A673 (cell line): ENCODE results near the gene MEF2C. TPM values are rescaled to one million over a fixed set of nuclear protein-coding genes. Genes with fewer than 3 reads are reported as not detected.

Experiments used
- BruUV-seq: library from RNA; stranded (reverse); fragments of 400-500 nt; replicated peaks from 2 replicates; lab custom pipeline; 2021; lab: Mats Ljungman, UMichigan
- CTCF ChIA-PET: fragments of 300-600 bp; sonication (Branson Sonifier 250); formaldehyde crosslinking; loops from one replicate; lab custom pipeline; 2022; ENCODE audit warnings: antibody characterized with exemption; lab: Charles Lee
- POLR2A ChIA-PET: fragments of 300-600 bp; sonication (Branson Sonifier 250); formaldehyde crosslinking; loops from one replicate; lab custom pipeline; 2022; ENCODE audit warnings: antibody characterized with exemption; ENCODE audit not compliant: low non-redundant PET; lab: Charles Lee
- DNase-seq: peaks from one replicate; pipeline ENCODE4 v3.0.0-alpha.2; 2015; ENCODE audit warnings: low spot score
- H3K27ac ChIP-seq: fragments of 200-600 bp; sonication (generic); 2 replicates; pipeline ENCODE4 v1.5.1; 2016; ENCODE audit warnings: mixed run types, low read depth, mild to moderate bottlenecking, mixed read lengths, antibody characterized with exemption, low read length; ENCODE audit not compliant: poor library complexity, severe bottlenecking
- H3K27me3 ChIP-seq: fragments of 200-600 bp; sonication (generic); replicated peaks from 2 replicates; pipeline ENCODE4 v1.6.1; 2017; ENCODE audit warnings: mixed run types, low read depth, mild to moderate bottlenecking, mixed read lengths, antibody characterized with exemption, low read length; ENCODE audit not compliant: insufficient read depth, poor library complexity
- H3K36me3 ChIP-seq: fragments of 200-600 bp; sonication (generic); 2 replicates; pipeline ENCODE4 v1.6.1; 2016; ENCODE audit warnings: mixed run types, mild to moderate bottlenecking, mixed read lengths, antibody characterized with exemption, low read length; ENCODE audit not compliant: insufficient read depth, poor library complexity, severe bottlenecking
- H3K4me1 ChIP-seq: fragments of 200-600 bp; sonication (generic); 2 replicates; pipeline ENCODE4 v1.6.1; 2017; ENCODE audit warnings: mixed run types, mild to moderate bottlenecking, mixed read lengths, antibody characterized with exemption, low read length; ENCODE audit not compliant: insufficient read depth, poor library complexity, severe bottlenecking
- H3K4me3 ChIP-seq: fragments of 200-600 bp; sonication (generic); 2 replicates; pipeline ENCODE4 v1.5.1; 2016; ENCODE audit warnings: low read depth, mixed run types, mild to moderate bottlenecking, mixed read lengths, low read length; ENCODE audit not compliant: poor library complexity, severe bottlenecking
- H3K9me3 ChIP-seq: fragments of 200-600 bp; sonication (generic); 2 replicates; pipeline ENCODE4 v1.6.1; 2016; ENCODE audit warnings: mixed run types, low read depth, mild to moderate bottlenecking, mixed read lengths, antibody characterized with exemption, low read length; ENCODE audit not compliant: poor library complexity, severe bottlenecking
- CTCF ChIP-seq: fragments of 300-800, 200-600 bp; sonication (generic); conservative IDR thresholded peaks from 2 replicates; pipeline ENCODE4 v1.5.1; 2017; ENCODE audit warnings: low read depth, mild to moderate bottlenecking, antibody characterized with exemption, low read length, moderate library complexity, mixed read lengths
- EZH2 ChIP-seq: fragments of 200-600 bp; sonication (generic); IDR thresholded peaks from 2 replicates; pipeline ENCODE4 v1.6.1; 2017; ENCODE audit warnings: borderline replicate concordance, low read depth, mild to moderate bottlenecking, mixed read lengths, antibody characterized with exemption, low read length; ENCODE audit not compliant: poor library complexity, severe bottlenecking
- intact Hi-C: fragments of 100-400 bp; cut with micrococcal nuclease; formaldehyde crosslinking; loops from one replicate; pipeline ENCODE4 v1.10.0; 2022; ENCODE audit not compliant: unreplicated experiment
- total RNA-seq: library from RNA; stranded (reverse); gene quantifications from 2 replicates; pipeline ENCODE4 v1.2.3, GENCODE V29; 2021

The MEF2C gene
- total RNA-seq, 1 experiment from 2014 or later, result 2.0 TPM

GRCh38 chr5:88713818-88714217 is 169.2 kb downstream of the MEF2C start:
- DNase-seq, result no peak
- ChIA-PET POLR2A (no interaction called here), CTCF (no interaction called here)
- BruUV-seq, result no TSS peak
- Histone ChIP-seq H3K27me3 (no peaks in the 10 kb centered on the region), H3K4me3 (no peak overlapping the region), H3K4me1 (peaks cover 7% of the 10 kb centered on the region), H3K36me3 (no peaks in the 10 kb centered on the region), H3K9me3 (no peaks in the 10 kb centered on the region), H3K27ac (no peak overlapping the region)
- TF ChIP-seq CTCF, result no peak
- TF ChIP-seq EZH2, result no peak
- intact Hi-C loops, result no loop called here

- CTCF ChIA-PET, result no interaction called here
- no TSS peak for BruUV-seq
Observed at GRCh38 chr5:88708682-88709398, 174.1 kb downstream of the MEF2C start.

GRCh38 chr5:88708021-88708420 is 175.0 kb downstream of the MEF2C start:
- POLR2A ChIA-PET, result no interaction called here
- TF ChIP-seq EZH2 (no peak), CTCF (no peak)
- intact Hi-C loops, result no loop called here

More at GRCh38 chr5:88708682-88709398, 174.1 kb downstream of the MEF2C start:
- H3K27ac ChIP-seq, result no peak overlapping the region
- intact Hi-C loops, result no loop called here
- no peak for DNase-seq
- POLR2A ChIA-PET, result no interaction called here
- H3K36me3 ChIP-seq, result no peaks in the 10 kb centered on the region
- H3K27me3 ChIP-seq, result no peaks in the 10 kb centered on the region
- no peaks in the 10 kb centered on the region for H3K4me1 ChIP-seq
- no peaks in the 10 kb centered on the region for H3K9me3 ChIP-seq
- no peak overlapping the region for H3K4me3 ChIP-seq
- TF ChIP-seq CTCF (no peak), EZH2 (no peak)

More at GRCh38 chr5:88708021-88708420, 175.0 kb downstream of the MEF2C start:
- no peaks in the 10 kb centered on the region for H3K9me3 ChIP-seq
- H3K27me3 ChIP-seq, result no peaks in the 10 kb centered on the region
- no TSS peak for BruUV-seq
- no peak overlapping the region for H3K27ac ChIP-seq
- H3K36me3 ChIP-seq, result no peaks in the 10 kb centered on the region
- CTCF ChIA-PET, result interaction anchor here (1.0 kb wide), 1 partner anchor 16 kb away, joined by 3 read pairs; no protein-coding TSS in a partner anchor
- no peak overlapping the region for H3K4me3 ChIP-seq
- DNase-seq, result no peak
- no peaks in the 10 kb centered on the region for H3K4me1 ChIP-seq
